ENCODE measurements around the gene LTC4S. TPM values are rescaled to one million over a fixed set of nuclear protein-coding genes. Genes with fewer than 3 reads are reported as not detected.

LTC4S gene
- total RNA-seq, 2 experiments from 2014 or later = 0.29 TPM; not detected in 1

DNA sequence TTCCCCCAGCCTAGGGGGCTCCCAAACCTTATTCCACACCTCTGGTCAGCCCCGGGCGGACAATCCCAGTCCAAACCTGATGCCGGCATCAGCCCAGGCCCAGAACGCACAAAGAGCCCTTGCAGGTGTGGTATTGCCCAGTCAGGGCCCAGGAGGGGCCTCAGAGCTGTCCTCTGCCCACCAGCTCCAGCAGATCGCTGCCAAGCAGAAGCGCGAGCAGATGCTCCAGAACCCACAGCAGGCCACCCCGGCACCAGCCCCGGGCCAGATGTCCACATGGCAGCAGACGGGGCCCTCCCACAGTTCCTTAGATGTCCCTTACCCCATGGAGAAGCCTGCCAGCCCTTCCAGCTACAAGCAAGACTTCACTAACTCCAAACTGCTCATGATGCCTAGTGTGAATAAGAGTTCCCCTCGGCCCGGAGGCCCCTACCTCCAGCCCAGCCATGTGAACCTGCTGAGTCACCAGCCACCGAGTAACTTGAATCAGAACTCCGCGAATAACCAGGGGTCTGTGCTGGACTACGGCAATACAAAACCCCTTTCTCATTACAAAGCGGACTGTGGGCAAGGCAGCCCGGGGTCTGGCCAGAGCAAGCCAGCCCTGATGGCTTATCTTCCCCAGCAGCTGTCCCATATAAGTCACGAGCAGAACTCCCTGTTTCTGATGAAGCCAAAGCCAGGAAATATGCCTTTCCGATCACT lies 27.6 kb upstream of the LTC4S start:
- Mint-ChIP-seq H3K4me3 (no peak overlapping the region), H3K36me3 (peaks cover 14% of the 10 kb centered on the region), H3K27me3 (no peaks in the 10 kb centered on the region), H3K27ac (no peak overlapping the region), H3K4me1 (peaks cover 37% of the 10 kb centered on the region), H3K9me3 (no peaks in the 10 kb centered on the region)
- no peak for DNase-seq

DNA sequence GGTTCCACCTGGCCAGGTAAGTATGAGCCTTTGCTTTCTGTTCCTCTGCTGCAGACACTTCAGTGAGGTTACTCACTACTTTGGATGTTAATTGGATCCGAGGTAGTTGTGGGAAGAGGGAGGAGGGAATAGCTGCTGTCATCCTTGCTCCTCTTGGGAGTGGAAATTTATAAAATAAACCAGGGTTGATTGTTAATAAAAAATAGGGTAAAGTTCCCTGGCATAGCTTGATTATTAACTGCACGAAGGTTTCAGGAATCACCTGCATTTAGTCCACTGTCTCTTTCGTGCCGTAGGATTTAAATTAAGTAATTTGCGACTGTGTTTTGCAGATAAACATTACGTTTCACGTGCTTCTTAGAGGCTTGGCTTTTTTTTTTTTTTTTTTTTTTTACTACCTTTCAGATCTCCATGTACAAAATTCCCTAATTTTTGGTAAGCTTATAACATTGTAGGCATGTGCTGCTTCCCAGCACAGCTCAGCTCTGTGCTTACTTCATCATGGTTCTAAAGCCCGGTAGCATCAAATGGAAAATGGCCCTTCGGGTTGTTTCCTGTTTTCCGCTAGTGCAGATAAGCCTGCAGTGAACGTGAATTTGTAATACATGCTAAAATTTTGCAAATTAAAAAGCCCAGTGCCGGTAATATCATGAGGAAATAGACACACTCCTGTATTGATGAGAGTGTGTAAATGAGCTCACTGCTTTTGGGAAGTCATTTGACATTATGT lies 26.9 kb upstream of the LTC4S start:
- DNase-seq = no peak
- Mint-ChIP-seq H3K27ac (no peak overlapping the region), H3K4me3 (no peak overlapping the region), H3K27me3 (no peaks in the 10 kb centered on the region), H3K36me3 (peaks cover 14% of the 10 kb centered on the region), H3K4me1 (peaks cover 31% of the 10 kb centered on the region), H3K9me3 (no peaks in the 10 kb centered on the region)

DNA sequence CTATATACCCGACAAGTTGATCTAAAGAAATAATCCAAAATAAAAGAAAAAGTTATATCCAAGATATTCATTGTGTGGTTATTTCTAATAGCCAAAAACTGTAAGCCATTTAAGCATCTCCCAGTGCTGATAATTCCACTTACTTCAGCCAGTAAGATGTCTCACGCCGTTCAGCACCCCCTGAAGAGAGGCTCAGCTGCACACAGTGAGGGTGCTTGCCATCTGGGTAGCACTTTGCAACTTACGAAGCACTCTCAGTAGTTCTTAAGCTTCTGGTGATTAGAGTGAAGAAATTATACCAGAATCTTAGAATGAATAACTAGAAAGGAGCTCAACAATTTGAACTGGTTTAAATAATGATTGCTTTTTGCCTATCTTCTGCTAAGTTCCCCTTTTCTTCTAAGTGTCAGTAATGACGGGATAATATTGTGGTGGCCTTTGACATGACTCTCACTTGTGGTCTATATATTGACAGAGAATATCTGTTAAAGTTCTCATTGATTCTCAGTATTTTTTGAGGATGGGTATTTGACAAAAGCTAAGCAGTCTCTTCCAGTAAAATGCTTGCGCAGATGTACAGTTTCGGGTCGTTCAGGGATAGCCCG lies 26.2 kb upstream of the LTC4S start:
- DNase-seq = no peak
- Mint-ChIP-seq H3K27ac (no peak overlapping the region), H3K9me3 (no peaks in the 10 kb centered on the region), H3K4me1 (peaks cover 24% of the 10 kb centered on the region), H3K36me3 (peaks cover 20% of the 10 kb centered on the region), H3K4me3 (no peak overlapping the region), H3K27me3 (no peaks in the 10 kb centered on the region)

DNA sequence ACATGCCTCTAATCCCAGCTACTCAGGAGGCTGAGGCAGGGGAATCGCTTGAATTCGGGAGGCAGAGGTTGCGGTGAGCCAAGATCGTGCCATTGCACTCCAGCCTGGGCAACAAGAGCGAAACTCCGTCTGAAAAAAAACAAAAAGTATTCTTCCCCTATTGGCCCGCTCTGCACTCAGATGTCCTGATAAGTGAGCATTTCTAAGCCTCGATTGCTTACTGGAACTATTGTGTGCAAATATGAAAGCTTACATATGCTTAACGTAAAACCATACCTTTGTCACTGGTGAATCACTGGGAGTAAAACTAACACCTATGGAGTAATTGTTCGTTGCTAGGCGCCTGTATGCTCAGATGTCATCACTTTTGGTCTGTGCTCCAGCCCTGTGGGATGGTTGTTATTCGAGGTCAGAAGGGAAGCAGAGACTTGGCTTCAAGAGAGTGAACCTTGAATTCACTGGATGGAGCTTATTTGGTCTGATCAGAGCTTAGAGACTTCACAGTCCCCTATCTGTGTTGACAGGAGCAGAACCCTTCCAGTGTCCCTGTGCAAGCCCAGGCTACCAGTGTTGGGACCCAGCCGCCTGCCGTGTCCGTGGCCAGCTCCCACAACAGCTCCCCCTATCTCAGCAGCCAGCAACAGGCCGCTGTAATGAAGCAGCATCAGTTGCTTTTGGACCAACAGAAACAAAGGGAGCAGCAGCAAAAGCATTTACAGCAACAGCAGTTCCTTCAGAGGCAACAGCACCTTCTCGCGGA lies 25.3 kb upstream of the LTC4S start:
- Mint-ChIP-seq H3K36me3 (peaks cover 25% of the 10 kb centered on the region), H3K4me1 (peaks cover 16% of the 10 kb centered on the region), H3K9me3 (no peaks in the 10 kb centered on the region), H3K4me3 (no peak overlapping the region), H3K27ac (peak overlapping the region; percentile 16), H3K27me3 (no peaks in the 10 kb centered on the region)
- DNase-seq = no peak

DNA sequence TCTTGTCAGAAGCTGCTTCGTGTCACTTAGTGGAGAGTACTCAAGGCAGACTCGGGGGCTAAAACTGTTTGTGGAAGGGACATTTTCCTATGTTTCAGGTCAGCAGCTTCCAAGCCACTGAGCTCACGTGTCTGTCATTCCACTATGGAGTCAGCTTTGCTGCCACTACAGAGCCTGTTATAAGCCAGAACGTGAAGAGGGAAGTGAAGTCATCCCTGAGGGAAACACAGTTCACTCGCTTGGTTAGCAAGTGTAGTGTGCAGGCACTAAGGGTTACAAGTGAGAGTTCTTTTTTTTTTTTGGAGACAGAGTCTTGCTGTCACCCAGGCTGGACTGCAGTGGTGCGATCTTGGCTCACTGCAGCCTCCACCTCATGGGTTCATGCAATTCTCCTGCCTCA lies 24.5 kb upstream of the LTC4S start:
- no peaks in the 10 kb centered on the region for H3K9me3 Mint-ChIP-seq
- H3K4me3 Mint-ChIP-seq = no peak overlapping the region
- no peak for DNase-seq
- no peak overlapping the region for H3K27ac Mint-ChIP-seq
- peaks cover 25% of the 10 kb centered on the region for H3K36me3 Mint-ChIP-seq
- no peaks in the 10 kb centered on the region for H3K27me3 Mint-ChIP-seq
- peaks cover 15% of the 10 kb centered on the region for H3K4me1 Mint-ChIP-seq

DNA sequence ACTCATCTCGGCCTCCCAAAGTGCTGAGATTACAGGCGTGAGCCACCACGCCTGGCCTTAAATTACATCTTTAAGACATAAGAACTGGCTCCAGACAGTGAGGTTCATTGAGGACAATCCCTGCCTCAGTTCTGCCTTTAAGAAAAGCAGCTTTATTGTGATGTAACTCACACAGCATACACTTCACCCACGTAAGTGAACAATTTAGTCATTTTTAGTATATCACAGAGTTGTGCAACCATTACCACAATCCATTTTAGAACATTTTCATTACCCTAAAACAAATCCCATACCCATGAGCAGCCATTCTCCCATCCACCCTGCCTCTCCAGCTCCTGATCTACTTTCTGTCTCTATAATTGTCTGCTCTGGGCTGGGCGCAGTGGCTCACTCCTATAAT lies 24.0 kb upstream of the LTC4S start:
- no peak for DNase-seq
- Mint-ChIP-seq H3K27ac (no peak overlapping the region), H3K27me3 (no peaks in the 10 kb centered on the region), H3K4me1 (peaks cover 15% of the 10 kb centered on the region), H3K4me3 (no peak overlapping the region), H3K9me3 (no peaks in the 10 kb centered on the region), H3K36me3 (peaks cover 27% of the 10 kb centered on the region)

DNA sequence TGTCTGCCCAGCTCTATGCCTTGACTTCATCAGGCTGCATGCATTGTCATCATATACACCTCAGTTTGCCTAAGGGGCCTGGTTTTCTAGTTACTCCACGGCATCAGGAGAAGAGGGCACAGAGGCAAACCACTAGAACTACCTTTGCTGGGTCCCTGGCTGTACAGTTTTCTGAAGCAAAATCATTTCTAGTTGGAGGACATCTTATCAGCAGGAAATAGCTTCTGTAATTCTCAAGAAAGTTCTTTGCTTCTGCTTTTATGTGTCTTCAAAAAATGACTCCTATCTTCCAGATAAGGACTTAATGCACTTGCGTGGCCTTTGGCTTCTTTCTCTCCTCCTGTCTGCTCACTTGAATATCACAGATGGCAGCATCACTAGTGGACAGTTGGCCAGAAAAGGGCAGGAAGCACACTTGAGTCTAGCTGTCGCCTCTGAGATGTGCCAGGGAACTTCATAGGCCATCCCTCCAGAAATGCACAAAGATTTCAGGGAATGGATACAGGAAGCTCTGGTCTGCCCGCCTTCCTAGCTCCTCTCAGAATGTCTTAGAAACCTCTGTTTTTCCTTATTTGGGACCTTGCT lies 22.4 kb upstream of the LTC4S start:
- peaks cover 8% of the 10 kb centered on the region for H3K4me1 Mint-ChIP-seq
- H3K4me3 Mint-ChIP-seq = no peak overlapping the region
- H3K9me3 Mint-ChIP-seq = no peaks in the 10 kb centered on the region
- DNase-seq = no peak
- no peak overlapping the region for H3K27ac Mint-ChIP-seq
- H3K36me3 Mint-ChIP-seq = peaks cover 22% of the 10 kb centered on the region
- H3K27me3 Mint-ChIP-seq = no peaks in the 10 kb centered on the region

DNA sequence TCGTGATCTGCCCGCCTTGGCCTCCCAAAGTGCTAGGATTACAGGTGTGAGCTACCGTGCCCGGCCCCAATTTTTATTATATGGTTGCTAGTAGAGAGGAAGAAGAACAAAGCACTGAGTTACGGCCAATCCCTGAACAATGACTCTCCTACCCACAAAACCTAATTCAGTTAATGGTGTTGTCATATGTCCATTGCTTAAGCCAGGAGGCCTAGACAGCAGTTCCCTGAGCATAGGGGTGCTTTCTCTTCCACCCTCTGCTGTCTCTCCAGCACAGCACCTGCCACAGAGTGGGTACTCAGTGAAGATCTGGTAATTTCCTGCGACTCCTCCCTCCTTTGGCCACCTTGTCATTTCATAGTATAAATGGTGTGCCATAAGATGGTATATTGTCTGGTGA lies 21.4 kb upstream of the LTC4S start:
- Mint-ChIP-seq H3K4me1 (peaks cover 8% of the 10 kb centered on the region), H3K27me3 (no peaks in the 10 kb centered on the region), H3K36me3 (peaks cover 22% of the 10 kb centered on the region), H3K4me3 (no peak overlapping the region), H3K9me3 (no peaks in the 10 kb centered on the region), H3K27ac (no peak overlapping the region)
- no peak for DNase-seq

DNA sequence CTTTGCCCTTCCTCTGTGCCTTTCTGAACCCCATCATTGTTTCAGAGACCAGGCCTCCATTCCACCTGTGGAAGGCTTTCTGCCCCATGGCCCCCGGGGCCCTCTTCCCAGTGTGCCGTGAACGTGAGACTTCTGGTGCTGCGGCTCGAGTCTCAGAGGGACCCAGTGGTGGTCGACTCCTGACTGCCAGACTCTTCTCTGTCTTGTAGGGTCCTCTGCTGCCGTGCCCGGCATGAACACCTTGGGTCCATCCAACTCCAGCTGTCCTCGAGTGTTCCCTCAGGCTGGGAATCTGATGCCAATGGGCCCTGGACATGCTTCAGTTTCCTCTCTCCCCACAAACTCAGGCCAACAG lies 20.1 kb upstream of the LTC4S start:
- Mint-ChIP-seq H3K27ac (no peak overlapping the region), H3K36me3 (peaks cover 18% of the 10 kb centered on the region), H3K4me3 (no peak overlapping the region), H3K27me3 (no peaks in the 10 kb centered on the region), H3K4me1 (peaks cover 2% of the 10 kb centered on the region), H3K9me3 (no peaks in the 10 kb centered on the region)
- DNase-seq = no peak

DNA sequence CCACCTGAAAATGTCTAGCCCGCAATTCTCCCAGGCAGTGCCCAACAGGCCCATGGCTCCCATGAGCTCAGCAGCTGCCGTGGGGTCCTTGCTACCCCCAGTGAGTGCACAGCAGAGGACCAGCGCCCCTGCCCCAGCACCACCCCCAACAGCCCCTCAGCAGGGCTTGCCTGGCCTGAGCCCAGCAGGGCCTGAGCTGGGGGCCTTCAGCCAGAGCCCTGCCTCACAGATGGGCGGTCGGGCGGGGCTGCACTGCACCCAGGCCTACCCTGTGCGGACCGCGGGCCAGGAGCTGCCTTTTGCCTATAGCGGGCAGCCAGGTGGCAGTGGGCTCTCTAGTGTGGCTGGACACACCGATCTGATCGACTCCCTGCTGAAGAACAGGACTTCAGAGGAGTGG lies 19.3 kb upstream of the LTC4S start:
- no peak overlapping the region for H3K27ac Mint-ChIP-seq
- H3K27me3 Mint-ChIP-seq = no peaks in the 10 kb centered on the region

DNA sequence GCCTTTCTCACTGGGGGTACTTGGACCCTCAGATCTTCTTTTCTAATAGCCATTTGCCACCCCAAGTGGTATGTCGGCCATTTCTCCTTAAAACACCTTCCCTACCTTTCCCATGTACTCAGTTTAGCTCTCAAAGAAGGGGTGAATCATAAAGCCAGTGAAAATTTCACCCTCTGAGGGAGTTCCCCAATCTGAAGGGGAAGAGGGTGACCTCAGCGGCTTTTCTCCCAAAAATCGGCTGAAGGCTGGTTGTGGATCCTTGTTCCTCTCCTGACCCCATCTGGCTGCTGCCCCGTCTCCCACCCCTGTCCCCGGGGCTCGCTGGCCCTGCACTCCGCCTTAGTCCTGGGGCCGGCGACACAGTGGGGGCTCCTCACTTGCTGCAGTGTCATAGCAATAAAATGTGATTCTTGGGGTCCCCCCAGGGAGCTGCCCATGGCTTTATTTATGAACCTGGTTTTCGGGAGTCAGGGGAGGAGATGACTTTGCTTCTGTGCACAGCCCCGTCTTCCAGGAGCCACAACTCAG lies 17.3 kb upstream of the LTC4S start:
- H3K36me3 Mint-ChIP-seq = peaks cover 14% of the 10 kb centered on the region
- H3K4me1 Mint-ChIP-seq = no peaks in the 10 kb centered on the region
- H3K9me3 Mint-ChIP-seq = no peaks in the 10 kb centered on the region

More for the DNA sequence above, 19.3 kb upstream of the LTC4S start:
- Mint-ChIP-seq H3K36me3 (peaks cover 14% of the 10 kb centered on the region), H3K4me3 (no peak overlapping the region), H3K4me1 (no peaks in the 10 kb centered on the region), H3K9me3 (no peaks in the 10 kb centered on the region)
- no peak for DNase-seq

DNA sequence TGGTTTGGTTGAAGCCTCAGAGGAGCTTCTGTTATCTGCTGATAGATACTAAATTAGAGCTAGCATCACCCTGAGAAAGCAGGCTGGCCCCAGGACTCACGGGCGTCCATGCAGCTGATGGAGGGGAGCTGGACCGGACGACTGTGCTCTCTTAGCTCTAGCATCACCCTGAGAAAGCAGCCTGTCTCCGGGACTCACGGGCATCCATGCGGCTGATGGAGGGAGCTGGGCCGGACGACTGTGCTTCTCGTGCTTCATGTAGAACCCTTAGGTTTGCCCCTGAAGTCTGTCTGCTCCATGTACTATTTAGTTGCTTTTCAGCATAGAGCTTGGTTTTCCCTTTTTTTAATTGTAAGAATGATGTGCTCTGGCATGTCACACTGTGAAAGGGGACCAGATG lies 16.3 kb upstream of the LTC4S start:
- Mint-ChIP-seq H3K36me3 (peaks cover 10% of the 10 kb centered on the region), H3K4me1 (no peaks in the 10 kb centered on the region), H3K9me3 (no peaks in the 10 kb centered on the region), H3K4me3 (no peak overlapping the region), H3K27ac (no peak overlapping the region), H3K27me3 (no peaks in the 10 kb centered on the region)
- DNase-seq = no peak

More for the DNA sequence above, 17.3 kb upstream of the LTC4S start:
- H3K4me3 Mint-ChIP-seq = no peak overlapping the region
- DNase-seq = no peak
- no peak overlapping the region for H3K27ac Mint-ChIP-seq
- H3K27me3 Mint-ChIP-seq = no peaks in the 10 kb centered on the region

DNA sequence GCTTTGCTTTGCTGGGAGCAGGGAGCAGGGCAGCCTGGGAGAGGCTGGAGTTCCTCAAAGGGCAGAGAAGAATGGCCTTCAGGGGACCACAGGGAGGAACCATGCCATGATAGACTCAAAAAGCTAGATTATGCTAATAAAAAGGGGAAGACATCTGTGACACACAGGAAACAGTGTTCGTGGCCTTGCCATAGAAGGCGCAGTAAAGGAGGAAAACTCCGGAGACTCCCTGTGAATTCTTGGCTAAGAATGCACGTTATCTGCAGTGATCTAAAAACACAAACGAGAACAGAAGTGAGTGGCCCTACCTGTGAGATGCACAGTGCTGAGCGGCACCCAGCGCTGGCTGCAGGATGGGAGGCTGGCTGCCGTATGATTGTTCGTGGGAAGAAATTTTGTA lies 15.9 kb upstream of the LTC4S start:
- Mint-ChIP-seq H3K27ac (no peak overlapping the region), H3K4me1 (no peaks in the 10 kb centered on the region), H3K36me3 (peaks cover 7% of the 10 kb centered on the region), H3K4me3 (no peak overlapping the region), H3K27me3 (no peaks in the 10 kb centered on the region), H3K9me3 (no peaks in the 10 kb centered on the region)
- no peak for DNase-seq

DNA sequence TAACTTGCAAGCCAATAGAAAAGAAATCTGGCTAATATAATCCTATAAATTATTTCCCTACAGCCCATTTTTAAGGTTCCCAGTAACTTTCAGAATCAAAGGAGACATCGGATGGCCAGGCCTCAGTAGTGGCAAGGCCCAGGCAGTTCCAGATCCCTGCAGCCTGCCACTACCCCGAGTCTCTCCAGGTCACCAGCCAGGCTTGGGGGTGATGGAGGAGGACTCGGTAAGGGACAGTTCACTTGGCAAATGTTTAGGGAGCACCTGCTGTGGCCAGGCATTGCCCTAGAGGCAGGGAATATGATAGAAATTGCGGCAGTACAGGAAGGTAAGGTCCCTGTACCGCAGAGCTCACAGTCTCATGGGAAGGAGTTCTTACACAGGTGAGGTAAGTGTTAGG lies 15.2 kb upstream of the LTC4S start:
- Mint-ChIP-seq H3K36me3 (peaks cover 3% of the 10 kb centered on the region), H3K27ac (peak overlapping the region; percentile 12), H3K4me3 (no peak overlapping the region), H3K9me3 (no peaks in the 10 kb centered on the region), H3K27me3 (no peaks in the 10 kb centered on the region), H3K4me1 (no peaks in the 10 kb centered on the region)
- DNase-seq = no peak

DNA sequence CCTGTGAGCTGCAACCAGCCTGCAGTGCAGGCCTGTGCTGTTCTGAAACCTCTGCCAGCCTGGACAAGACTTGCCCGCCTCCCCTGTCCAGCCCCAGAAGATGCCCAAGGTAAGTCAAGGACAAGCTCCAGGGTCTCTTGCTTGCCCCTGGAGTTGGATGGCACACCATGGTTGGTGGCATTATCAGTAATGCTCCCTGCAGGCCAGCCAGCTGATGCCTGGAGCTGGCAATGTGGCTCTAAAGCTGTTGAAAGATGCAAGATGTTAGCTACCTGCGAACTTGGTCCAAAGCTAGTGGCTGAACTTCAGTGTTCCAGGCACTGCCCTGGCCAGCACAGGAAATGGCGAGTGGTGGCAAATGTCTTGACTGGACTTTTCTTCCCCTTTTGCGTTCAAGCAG lies 14.0 kb upstream of the LTC4S start:
- Mint-ChIP-seq H3K4me3 (no peak overlapping the region), H3K27ac (no peak overlapping the region), H3K4me1 (no peaks in the 10 kb centered on the region), H3K27me3 (no peaks in the 10 kb centered on the region), H3K9me3 (no peaks in the 10 kb centered on the region), H3K36me3 (peaks cover 1% of the 10 kb centered on the region)
- DNase-seq = no peak
